SJCRH30 (cell line): ENCODE results near the gene USF3. TPM values are rescaled to one million over a fixed set of nuclear protein-coding genes. Genes with fewer than 3 reads are reported as not detected.

Experiments used
- DNase-seq, 2 experiments: peaks; one replicate each; pipeline ENCODE4 v3.0.0-alpha.2; 2015 to 2020
- H3K27ac ChIP-seq: fragments of 250-450 bp; sonication (Bioruptor Pico); 2 replicates; pipeline ENCODE4 v1.5.1; 2020; ENCODE audit warnings: mild to moderate bottlenecking, moderate library complexity
- H3K27me3 ChIP-seq: fragments of 250-450 bp; sonication (Bioruptor Pico); 2 replicates; pipeline ENCODE4 v1.5.1; 2020; ENCODE audit warnings: mild to moderate bottlenecking, moderate library complexity
- H3K36me3 ChIP-seq: fragments of 250-450 bp; sonication (Bioruptor Pico); 2 replicates; pipeline ENCODE4 v1.5.1; 2020; ENCODE audit warnings: mild to moderate bottlenecking, moderate library complexity
- H3K4me1 ChIP-seq: fragments of 250-450 bp; sonication (Bioruptor Pico); 2 replicates; pipeline ENCODE4 v1.5.1; 2020; ENCODE audit warnings: mild to moderate bottlenecking, moderate library complexity
- H3K4me3 ChIP-seq: fragments of 250-450 bp; sonication (Bioruptor Pico); 2 replicates; pipeline ENCODE4 v1.5.1; 2020; ENCODE audit warnings: mild to moderate bottlenecking, moderate library complexity
- H3K9me3 ChIP-seq: fragments of 250-450 bp; sonication (Bioruptor Pico); replicated peaks from 2 replicates; pipeline ENCODE4 v1.5.1; 2020; ENCODE audit warnings: mild to moderate bottlenecking, moderate library complexity
- total RNA-seq: library from RNA; depleted of rRNA; stranded (reverse); fragments of >200 nt; shearing (Covaris generic); gene quantifications from 2 replicates; pipeline ENCODE4 v1.2.3, GENCODE V29; 2014

Gene USF3
- total RNA-seq, 1 experiment from 2014 or later, result 10.1 TPM

DNA sequence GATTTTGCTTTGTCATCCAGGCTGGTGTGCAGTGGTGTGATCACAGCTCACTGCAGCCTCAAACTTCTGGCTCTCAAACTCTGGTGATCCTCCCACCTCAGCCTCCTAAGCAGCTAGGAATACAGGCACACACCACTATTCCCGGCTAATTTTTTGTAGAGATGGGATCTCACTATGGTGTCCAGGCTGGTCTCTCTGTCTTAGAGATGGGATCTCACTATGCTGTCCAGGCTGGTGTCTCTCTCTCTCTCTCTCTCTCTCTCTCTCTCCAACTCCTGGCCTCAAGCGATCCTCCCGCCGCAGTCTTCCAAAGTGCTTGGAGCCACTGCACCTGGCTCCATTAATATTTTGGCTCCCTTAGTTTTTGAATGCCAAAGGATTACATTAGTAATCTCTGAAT, 17.7 kb downstream of the USF3 start:
- H3K9me3 ChIP-seq, result no peaks in the 10 kb centered on the region
- H3K4me1 ChIP-seq, result no peaks in the 10 kb centered on the region
- no peak overlapping the region for H3K27ac ChIP-seq
- no peaks in the 10 kb centered on the region for H3K27me3 ChIP-seq
- H3K4me3 ChIP-seq, result no peak overlapping the region
- H3K36me3 ChIP-seq, result 0 out of 2 replicates have a peak, but pooled peaks cover 7% of the 10 kb centered on the region
- no peak for DNase-seq

DNA sequence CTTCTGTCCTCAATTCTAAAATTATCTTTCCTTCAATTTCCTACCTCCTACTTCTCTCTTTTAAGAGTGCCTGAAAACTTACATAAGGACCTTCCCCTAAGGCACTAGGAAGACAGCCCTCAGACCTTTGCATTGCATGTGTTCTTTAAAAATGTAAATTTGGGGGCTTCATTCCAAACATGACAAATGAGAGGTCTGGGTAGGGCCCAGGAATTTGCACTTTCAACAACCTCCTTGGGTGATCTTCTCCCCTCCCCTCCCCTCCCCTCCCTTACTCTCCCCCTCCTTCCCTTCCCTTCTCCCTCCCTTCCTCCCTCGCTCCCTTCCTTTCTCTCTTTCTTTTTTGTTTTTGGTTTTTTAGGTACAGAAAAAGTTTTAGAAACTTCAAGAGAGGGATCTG, 18.7 kb downstream of the USF3 start:
- Histone ChIP-seq H3K4me1 (no peaks in the 10 kb centered on the region), H3K27me3 (no peaks in the 10 kb centered on the region), H3K4me3 (no peak overlapping the region), H3K9me3 (no peaks in the 10 kb centered on the region), H3K36me3 (0 out of 2 replicates have a peak, but pooled peaks cover 7% of the 10 kb centered on the region), H3K27ac (no peak overlapping the region)
- no peak for DNase-seq

DNA sequence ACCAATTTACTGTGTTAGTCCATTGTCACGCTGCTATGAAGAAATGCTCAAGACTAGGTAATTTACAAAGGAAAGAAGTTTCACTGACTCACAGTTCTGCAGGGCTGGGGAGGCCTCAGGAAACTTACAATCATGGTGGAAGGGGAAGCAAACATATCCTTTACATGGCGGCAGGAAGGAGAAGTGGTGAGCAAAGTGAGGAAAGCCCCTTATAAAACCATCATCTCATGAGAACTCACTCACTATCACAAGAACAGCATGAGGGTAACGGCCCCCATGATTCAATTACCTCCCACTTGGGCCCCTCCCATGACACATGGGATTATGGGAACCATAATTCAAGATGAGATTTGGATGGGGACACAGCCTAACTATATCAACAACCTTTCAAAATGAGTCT, 20.2 kb downstream of the USF3 start:
- Histone ChIP-seq H3K9me3 (no peaks in the 10 kb centered on the region), H3K27ac (no peak overlapping the region), H3K27me3 (no peaks in the 10 kb centered on the region), H3K4me3 (no peak overlapping the region), H3K36me3 (0 out of 2 replicates have a peak, but pooled peaks cover 7% of the 10 kb centered on the region), H3K4me1 (no peaks in the 10 kb centered on the region)
- DNase-seq, result no peak

DNA sequence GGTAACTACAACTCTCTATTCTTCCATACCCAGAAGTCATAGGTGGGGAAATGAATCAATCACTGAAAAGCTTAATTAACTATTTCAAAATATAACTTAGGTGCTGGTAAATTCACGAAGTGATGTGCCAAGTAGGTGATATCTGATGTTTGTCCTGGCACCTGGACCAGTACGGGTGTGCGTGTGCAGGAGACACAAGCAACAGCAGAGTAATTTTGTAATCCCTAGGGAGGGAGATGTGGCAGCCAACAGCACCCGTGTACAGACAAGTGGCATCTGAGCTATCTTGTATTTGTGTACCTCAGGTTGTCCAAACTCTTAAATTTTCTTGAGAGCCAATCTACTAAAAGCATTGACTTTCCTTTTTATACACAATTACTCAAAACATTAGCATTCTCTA, 22.8 kb downstream of the USF3 start:
- H3K9me3 ChIP-seq, result no peaks in the 10 kb centered on the region
- peaks cover 4% of the 10 kb centered on the region for H3K4me1 ChIP-seq
- no peak overlapping the region for H3K4me3 ChIP-seq
- peaks cover 9% of the 10 kb centered on the region; the same call in 1 of the 2 replicates for H3K36me3 ChIP-seq
- H3K27me3 ChIP-seq, result no peaks in the 10 kb centered on the region
- no peak for DNase-seq
- H3K27ac ChIP-seq, result no peak overlapping the region

DNA sequence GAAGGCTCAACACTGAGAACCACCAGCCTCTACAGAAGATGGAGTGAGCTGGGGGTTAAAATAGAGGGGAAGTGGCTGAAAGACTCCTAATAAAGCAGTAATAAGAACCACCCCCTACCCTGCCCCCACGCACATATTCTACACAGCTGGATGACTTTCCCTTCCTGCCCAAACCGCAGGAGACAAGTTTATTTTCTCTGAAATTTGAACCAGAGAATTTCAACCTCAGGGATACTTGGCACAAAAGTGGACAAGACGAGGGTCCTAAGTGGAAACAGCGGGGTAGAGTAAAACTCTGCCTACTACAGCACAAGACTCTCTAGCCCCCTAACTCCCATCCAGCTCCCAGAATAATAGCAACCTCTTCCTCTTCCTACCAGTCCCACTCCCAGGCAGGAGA, 28.4 kb downstream of the USF3 start:
- Histone ChIP-seq H3K36me3 (peaks cover 2% of the 10 kb centered on the region; the same call in 1 of the 2 replicates), H3K4me3 (no peak overlapping the region), H3K27me3 (no peaks in the 10 kb centered on the region), H3K27ac (no peak overlapping the region), H3K4me1 (peaks cover 21% of the 10 kb centered on the region), H3K9me3 (no peaks in the 10 kb centered on the region)
- DNase-seq, result peak; percentile 71 to 83

DNA sequence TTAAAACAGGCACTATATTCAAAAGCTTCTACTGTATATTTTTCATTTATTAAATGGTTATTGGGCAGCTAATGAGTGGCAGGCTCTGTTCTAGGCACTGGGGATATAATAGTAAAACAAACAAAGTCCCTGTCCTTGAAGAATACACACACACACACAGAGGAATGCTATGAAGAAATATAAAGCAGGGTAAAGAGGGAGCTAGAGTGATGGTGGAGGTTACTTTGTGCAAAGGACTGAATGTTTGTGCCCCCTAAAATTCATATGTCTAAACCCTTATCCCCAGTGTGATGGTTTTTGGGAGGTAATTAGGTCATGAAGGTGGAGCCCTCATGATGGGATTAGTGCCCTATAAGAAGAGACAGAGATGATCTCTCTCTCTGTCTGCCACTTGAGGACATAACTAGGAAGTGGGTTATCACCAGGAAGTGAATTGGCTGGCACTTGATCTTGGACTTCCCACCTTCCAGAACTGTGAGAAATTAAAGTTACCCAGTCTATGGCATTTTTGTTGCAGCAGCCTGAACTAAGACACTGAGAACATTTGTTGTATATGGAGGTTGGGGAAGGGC, 31.8 kb downstream of the USF3 start:
- Histone ChIP-seq H3K27me3 (no peaks in the 10 kb centered on the region), H3K27ac (no peak overlapping the region), H3K36me3 (peaks cover 3% of the 10 kb centered on the region), H3K4me1 (peaks cover 36% of the 10 kb centered on the region), H3K9me3 (no peaks in the 10 kb centered on the region), H3K4me3 (no peak overlapping the region)
- no peak for DNase-seq

DNA sequence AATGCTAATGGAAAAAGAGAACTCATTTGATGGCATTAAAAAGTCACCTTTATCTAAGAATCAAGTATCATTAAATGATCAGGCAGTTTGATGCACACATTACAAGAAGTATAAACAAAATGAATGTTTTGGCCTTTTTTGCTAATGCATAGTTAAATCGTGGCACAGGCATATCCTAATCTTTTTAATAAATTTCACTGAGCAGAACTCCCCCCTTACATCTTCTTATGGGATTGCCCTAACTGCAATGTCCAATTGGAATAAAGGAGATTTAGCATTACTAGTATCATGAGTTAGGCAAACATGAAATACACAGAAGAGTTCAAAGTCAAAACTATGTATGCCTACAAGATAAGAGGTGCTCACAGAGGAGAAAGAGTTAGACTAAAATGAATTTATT, 32.7 kb downstream of the USF3 start:
- DNase-seq, result no peak
- H3K9me3 ChIP-seq, result no peaks in the 10 kb centered on the region
- no peak overlapping the region for H3K27ac ChIP-seq
- peaks cover 34% of the 10 kb centered on the region for H3K4me1 ChIP-seq
- H3K36me3 ChIP-seq, result peaks cover 7% of the 10 kb centered on the region; the same call in 1 of the 2 replicates
- H3K27me3 ChIP-seq, result no peaks in the 10 kb centered on the region
- no peak overlapping the region for H3K4me3 ChIP-seq

DNA sequence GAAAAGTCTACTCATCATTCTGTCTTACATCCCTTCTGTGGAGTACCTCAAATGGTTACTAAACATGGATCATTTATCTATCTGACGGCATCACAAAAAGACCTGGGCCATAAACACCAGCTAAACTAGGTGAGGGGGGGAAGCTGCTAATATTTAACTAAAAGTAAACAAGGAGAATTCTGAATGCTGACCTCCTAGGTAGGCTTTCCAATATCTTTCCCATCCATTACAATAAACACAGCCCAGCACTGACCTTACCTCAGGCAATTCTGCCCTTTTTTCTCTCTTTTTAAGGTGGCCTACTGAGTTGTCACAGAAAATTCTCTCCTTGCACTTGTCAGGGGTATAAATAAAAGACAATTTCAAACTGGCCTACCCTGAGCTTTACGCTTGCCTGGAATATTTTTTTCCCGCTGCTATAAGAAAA, 33.1 kb downstream of the USF3 start:
- no peak overlapping the region for H3K4me3 ChIP-seq
- no peak for DNase-seq
- no peaks in the 10 kb centered on the region for H3K27me3 ChIP-seq
- H3K27ac ChIP-seq, result no peak overlapping the region
- peaks cover 30% of the 10 kb centered on the region for H3K4me1 ChIP-seq
- peaks cover 7% of the 10 kb centered on the region; the same call in 1 of the 2 replicates for H3K36me3 ChIP-seq
- H3K9me3 ChIP-seq, result no peaks in the 10 kb centered on the region

DNA sequence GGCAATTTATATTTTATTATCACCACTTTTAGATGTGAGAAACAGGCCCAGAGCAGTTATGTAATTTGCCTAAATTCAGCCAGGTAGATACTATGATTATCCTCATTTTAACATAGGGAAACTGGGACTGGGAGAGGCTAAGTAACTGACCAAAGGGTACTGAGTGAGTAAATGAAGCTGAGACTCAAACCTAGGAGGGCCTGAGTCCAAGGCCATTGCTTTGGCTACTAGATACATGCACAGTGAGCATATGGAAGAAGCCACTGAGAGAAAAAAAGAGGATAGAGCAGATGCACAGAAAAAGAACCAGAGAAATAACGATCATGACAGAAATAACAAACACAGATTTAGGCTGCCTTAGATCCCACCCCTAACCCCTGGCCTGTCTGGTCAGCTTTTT, 33.6 kb downstream of the USF3 start:
- Histone ChIP-seq H3K36me3 (peaks cover 7% of the 10 kb centered on the region; the same call in 1 of the 2 replicates), H3K27ac (no peak overlapping the region), H3K27me3 (no peaks in the 10 kb centered on the region), H3K4me1 (peaks cover 25% of the 10 kb centered on the region), H3K9me3 (no peaks in the 10 kb centered on the region), H3K4me3 (no peak overlapping the region)
- no peak for DNase-seq

DNA sequence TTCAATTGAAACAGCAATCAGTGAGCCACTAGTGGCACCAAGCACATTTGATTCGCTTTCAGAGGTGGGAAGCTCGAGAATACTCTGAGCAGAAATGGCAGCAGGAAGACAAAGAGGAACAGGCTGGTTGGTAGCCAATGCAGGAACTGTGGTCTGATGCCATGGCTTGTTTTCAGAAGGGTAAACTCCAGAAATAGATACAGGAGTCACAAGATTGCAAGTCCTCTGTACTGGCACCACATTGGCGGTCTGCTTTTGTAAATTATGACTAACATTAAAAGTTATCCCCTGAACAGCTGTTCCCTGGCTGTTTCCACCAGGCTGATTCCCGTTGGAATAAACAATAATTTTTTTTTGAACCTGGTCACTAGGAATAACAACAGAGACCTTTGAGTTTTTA, 35.5 kb downstream of the USF3 start:
- H3K9me3 ChIP-seq, result no peaks in the 10 kb centered on the region
- DNase-seq, result peak; percentile 67 to 75
- peaks cover 15% of the 10 kb centered on the region for H3K4me1 ChIP-seq
- no peak overlapping the region for H3K4me3 ChIP-seq
- H3K36me3 ChIP-seq, result peaks cover 7% of the 10 kb centered on the region; the same call in 1 of the 2 replicates
- H3K27me3 ChIP-seq, result no peaks in the 10 kb centered on the region
- H3K27ac ChIP-seq, result peak overlapping the region; percentile 59

DNA sequence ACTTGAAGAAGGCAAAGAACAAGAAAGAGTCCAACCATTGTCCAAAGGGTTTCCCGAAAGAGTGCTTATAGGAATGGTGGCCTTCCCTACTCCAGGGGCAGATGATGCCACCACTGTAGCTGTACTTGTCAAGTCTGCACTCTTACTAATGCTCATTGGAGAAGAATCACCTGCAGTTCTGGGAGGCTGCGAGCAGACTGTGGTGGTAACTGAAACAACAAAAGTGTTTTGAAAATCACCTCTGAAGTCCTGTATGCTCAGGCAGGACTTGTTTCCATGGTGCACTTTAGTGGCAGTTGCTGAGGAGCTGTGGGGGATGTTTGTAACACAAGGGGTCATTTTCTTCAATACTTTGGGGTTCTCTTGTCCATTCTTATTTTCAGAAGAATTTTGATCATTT, 36.0 kb downstream of the USF3 start:
- DNase-seq, result no peak
- H3K4me1 ChIP-seq, result peaks cover 15% of the 10 kb centered on the region
- no peak overlapping the region for H3K4me3 ChIP-seq
- H3K27me3 ChIP-seq, result no peaks in the 10 kb centered on the region
- peaks cover 7% of the 10 kb centered on the region; the same call in 1 of the 2 replicates for H3K36me3 ChIP-seq
- no peaks in the 10 kb centered on the region for H3K9me3 ChIP-seq
- peak overlapping the region; percentile 59 for H3K27ac ChIP-seq

DNA sequence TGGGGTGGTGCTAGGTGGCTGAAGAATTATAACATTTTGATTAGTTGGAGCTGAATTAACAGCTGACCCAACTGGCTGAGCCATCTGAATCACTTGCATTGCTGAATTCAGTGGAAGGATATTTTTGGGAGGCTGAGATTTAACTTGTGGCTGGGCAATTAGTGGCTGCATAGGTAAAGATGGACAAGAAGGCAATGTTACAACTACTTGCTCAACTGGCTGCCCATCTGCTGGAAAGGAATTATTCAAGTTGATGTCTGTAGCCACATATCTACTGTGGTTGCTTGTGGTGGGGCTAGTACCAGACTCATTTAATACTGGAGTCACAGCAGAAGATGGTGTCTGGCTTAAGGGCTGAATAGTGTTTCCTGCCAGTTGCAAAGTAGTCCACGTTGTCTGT, 36.4 kb downstream of the USF3 start:
- Histone ChIP-seq H3K27ac (no peak overlapping the region), H3K36me3 (peaks cover 7% of the 10 kb centered on the region; the same call in 1 of the 2 replicates), H3K9me3 (no peaks in the 10 kb centered on the region), H3K27me3 (no peaks in the 10 kb centered on the region), H3K4me1 (peaks cover 15% of the 10 kb centered on the region), H3K4me3 (no peak overlapping the region)
- DNase-seq, result no peak

DNA sequence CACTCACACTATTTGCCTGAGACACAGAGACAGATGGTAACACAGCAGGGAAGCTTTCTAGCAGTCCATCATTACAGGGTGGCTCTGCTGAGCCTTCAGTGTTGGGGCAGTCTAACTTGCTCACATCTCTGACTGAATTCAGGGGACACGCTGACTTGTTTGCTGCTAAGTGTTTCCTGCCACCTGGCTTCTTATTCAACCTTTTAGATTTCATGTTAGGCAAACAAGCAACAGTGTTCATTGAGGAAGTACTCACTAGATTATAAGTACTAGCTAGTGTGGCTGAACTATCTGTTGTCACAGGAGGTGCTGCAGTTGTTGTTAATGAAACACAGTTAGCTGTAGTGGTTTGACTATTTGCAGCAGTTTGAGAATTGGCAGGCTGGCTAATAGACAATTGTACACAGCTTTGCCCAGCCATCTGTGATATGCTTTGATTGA, 37.3 kb downstream of the USF3 start:
- no peak overlapping the region for H3K27ac ChIP-seq
- peaks cover 15% of the 10 kb centered on the region for H3K4me1 ChIP-seq
- peaks cover 7% of the 10 kb centered on the region; the same call in 1 of the 2 replicates for H3K36me3 ChIP-seq
- H3K27me3 ChIP-seq, result no peaks in the 10 kb centered on the region
- DNase-seq, result no peak
- no peak overlapping the region for H3K4me3 ChIP-seq
- no peaks in the 10 kb centered on the region for H3K9me3 ChIP-seq

DNA sequence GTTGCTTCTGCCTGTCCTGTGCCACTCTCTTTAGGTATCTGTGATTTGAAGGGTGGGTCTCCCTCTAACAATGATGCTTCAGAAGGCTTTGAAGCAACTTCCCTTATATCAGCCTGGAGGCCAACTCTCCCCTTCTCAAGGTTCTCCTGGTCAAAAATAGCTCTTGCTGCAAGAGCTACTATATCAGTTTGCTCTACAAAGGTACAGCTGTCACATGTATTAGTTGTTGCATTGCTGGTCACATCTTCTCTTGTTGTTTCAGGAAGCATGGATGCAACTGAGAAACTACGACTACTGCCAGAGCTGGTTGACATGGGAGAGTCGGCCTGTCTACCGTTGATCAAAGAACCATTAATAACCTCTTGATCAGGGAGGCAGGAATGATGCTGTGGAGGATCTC, 38.3 kb downstream of the USF3 start:
- DNase-seq, result no peak
- H3K9me3 ChIP-seq, result no peaks in the 10 kb centered on the region
- no peak overlapping the region for H3K27ac ChIP-seq
- H3K4me1 ChIP-seq, result peaks cover 15% of the 10 kb centered on the region
- H3K27me3 ChIP-seq, result no peaks in the 10 kb centered on the region
- peaks cover 7% of the 10 kb centered on the region; the same call in 1 of the 2 replicates for H3K36me3 ChIP-seq
- H3K4me3 ChIP-seq, result no peak overlapping the region

DNA sequence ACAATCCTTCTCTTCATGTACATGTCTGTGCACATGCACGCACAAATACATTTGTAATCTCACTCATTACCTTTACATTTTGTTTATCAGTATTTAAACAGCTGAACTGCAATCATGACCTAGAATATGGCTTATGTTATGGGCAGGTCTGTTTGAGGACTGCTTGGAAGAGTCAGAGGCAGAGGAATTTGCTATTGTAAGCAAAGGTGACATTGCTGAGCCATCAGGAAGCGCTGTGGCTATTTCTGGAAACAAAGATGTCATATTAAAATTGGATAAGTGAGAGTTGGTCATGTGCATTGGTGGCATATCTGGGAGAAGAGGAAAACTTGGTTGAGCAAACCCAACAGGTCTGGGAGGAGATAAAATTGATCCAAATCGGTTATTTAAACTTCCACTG, 41.6 kb downstream of the USF3 start:
- H3K36me3 ChIP-seq, result peaks cover 7% of the 10 kb centered on the region; the same call in 1 of the 2 replicates
- no peak overlapping the region for H3K4me3 ChIP-seq
- H3K4me1 ChIP-seq, result no peaks in the 10 kb centered on the region
- H3K27me3 ChIP-seq, result no peaks in the 10 kb centered on the region
- no peak overlapping the region for H3K27ac ChIP-seq
- no peak for DNase-seq
- H3K9me3 ChIP-seq, result no peaks in the 10 kb centered on the region

DNA sequence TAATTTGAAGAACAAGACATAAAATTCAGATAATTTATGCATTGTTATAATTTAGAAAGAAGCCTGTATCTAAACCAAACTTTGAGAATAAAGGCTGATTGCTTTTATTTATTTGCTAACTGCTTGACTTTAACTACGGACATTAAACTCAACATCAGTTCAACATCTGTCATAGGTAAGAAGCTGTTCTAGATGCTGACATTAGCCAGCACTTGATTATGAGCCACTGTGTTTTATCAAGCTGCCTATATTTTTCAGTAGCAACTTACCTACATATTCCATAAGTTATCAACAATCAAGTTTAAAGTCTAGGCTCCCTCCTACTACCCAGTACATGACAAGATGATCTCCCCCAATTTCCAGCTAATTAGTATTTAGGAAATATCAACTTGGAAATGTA, 42.1 kb downstream of the USF3 start:
- H3K36me3 ChIP-seq, result peaks cover 3% of the 10 kb centered on the region; the same call in 1 of the 2 replicates
- peaks cover 4% of the 10 kb centered on the region for H3K4me1 ChIP-seq
- no peak overlapping the region for H3K27ac ChIP-seq
- no peaks in the 10 kb centered on the region for H3K9me3 ChIP-seq
- H3K4me3 ChIP-seq, result no peak overlapping the region
- H3K27me3 ChIP-seq, result no peaks in the 10 kb centered on the region
- no peak for DNase-seq
